ENCODE results near the gene HOXB3.
"Not testable (repeated sequence)": the region's sequence is repeated elsewhere in the genome, so short reads cannot be mapped to it uniquely, and the experiment has no call there.

HOXB3 gene

GRCh38 chr17:48526608-48527546 lies 63.2 kb downstream of the HOXB3 start:
- DNase-seq (ENCODE audit: low spot score), result no peak

GRCh38 chr17:48523010-48523409 lies 67.0 kb downstream of the HOXB3 start:
- DNase-seq (ENCODE audit: low spot score), result no peak

- DNase-seq (ENCODE audit: low spot score), result no peak
Measured at GRCh38 chr17:48522031-48522653, 67.9 kb downstream of the HOXB3 start.

GRCh38 chr17:48520631-48521079 lies 69.4 kb downstream of the HOXB3 start:
- DNase-seq (ENCODE audit: low spot score), result no peak

GRCh38 chr17:48519427-48519826 lies 70.6 kb downstream of the HOXB3 start:
- no peak for DNase-seq (ENCODE audit: low spot score)

- DNase-seq (ENCODE audit: low spot score), result no peak
Measured at GRCh38 chr17:48517478-48517877, 72.6 kb downstream of the HOXB3 start.

- no peak for DNase-seq (ENCODE audit: low spot score)
Measured at GRCh38 chr17:48515925-48516900, 73.8 kb downstream of the HOXB3 start.

- DNase-seq (ENCODE audit: low spot score), result no peak
Measured at GRCh38 chr17:48514477-48514876, 75.6 kb downstream of the HOXB3 start.

GRCh38 chr17:48513666-48514455 lies 76.2 kb downstream of the HOXB3 start:
- DNase-seq (ENCODE audit: low spot score), result no peak

GRCh38 chr17:48513097-48513496 lies 76.9 kb downstream of the HOXB3 start:
- DNase-seq (ENCODE audit: low spot score), result no peak

GRCh38 chr17:48510761-48511604 lies 79.1 kb downstream of the HOXB3 start:
- DNase-seq (ENCODE audit: low spot score), result no peak

GRCh38 chr17:48510381-48510760 lies 79.7 kb downstream of the HOXB3 start:
- no peak for DNase-seq (ENCODE audit: low spot score)

GRCh38 chr17:48509708-48510107 lies 80.3 kb downstream of the HOXB3 start:
- not testable (repeated sequence) for DNase-seq (ENCODE audit: low spot score)

- DNase-seq (ENCODE audit: low spot score), result no peak
Measured at GRCh38 chr17:48506246-48506645, 83.8 kb downstream of the HOXB3 start.

GRCh38 chr17:48505788-48506187 lies 84.3 kb downstream of the HOXB3 start:
- DNase-seq (ENCODE audit: low spot score), result no peak

GRCh38 chr17:48504953-48505352 lies 85.1 kb downstream of the HOXB3 start:
- no peak for DNase-seq (ENCODE audit: low spot score)

- DNase-seq (ENCODE audit: low spot score), result no peak
Measured at GRCh38 chr17:48503747-48504146, 86.3 kb downstream of the HOXB3 start.

- DNase-seq (ENCODE audit: low spot score), result no peak
Measured at GRCh38 chr17:48502901-48503300, 87.1 kb downstream of the HOXB3 start.

GRCh38 chr17:48502312-48502711 lies 87.7 kb downstream of the HOXB3 start:
- no peak for DNase-seq (ENCODE audit: low spot score)
